ENCODE data around the gene EXOC5.

Gene EXOC5

DNA sequence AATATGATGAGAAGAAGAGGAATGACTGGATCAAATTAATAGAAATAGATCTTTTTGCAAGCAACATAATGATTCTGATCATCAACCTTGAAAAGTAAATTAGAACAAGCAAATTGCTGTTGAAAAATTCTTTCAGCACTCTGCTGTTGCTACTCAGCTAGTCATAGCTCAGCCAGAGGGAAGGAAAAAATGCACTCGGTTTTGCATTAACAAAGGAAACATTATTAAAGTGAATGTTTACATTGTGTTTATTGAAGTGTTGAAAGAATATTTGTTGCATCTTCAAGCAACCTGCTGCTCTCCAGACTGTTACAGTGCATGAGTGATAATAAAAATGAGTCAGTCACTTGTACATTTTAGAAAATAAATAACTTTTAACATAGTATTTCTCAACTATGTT, 26.5 kb upstream of the EXOC5 start:
- no peak overlapping the region for H3K27ac ChIP-seq
- TF ChIP-seq, protein P1, sequence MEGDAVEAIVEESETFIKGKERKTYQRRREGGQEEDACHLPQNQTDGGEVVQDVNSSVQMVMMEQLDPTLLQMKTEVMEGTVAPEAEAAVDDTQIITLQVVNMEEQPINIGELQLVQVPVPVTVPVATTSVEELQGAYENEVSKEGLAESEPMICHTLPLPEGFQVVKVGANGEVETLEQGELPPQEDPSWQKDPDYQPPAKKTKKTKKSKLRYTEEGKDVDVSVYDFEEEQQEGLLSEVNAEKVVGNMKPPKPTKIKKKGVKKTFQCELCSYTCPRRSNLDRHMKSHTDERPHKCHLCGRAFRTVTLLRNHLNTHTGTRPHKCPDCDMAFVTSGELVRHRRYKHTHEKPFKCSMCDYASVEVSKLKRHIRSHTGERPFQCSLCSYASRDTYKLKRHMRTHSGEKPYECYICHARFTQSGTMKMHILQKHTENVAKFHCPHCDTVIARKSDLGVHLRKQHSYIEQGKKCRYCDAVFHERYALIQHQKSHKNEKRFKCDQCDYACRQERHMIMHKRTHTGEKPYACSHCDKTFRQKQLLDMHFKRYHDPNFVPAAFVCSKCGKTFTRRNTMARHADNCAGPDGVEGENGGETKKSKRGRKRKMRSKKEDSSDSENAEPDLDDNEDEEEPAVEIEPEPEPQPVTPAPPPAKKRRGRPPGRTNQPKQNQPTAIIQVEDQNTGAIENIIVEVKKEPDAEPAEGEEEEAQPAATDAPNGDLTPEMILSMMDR (conservative IDR thresholded peaks at IDR 0.05) = no peak
- TF ChIP-seq ZFX (IDR thresholded peaks at IDR 0.05) = no peak

DNA sequence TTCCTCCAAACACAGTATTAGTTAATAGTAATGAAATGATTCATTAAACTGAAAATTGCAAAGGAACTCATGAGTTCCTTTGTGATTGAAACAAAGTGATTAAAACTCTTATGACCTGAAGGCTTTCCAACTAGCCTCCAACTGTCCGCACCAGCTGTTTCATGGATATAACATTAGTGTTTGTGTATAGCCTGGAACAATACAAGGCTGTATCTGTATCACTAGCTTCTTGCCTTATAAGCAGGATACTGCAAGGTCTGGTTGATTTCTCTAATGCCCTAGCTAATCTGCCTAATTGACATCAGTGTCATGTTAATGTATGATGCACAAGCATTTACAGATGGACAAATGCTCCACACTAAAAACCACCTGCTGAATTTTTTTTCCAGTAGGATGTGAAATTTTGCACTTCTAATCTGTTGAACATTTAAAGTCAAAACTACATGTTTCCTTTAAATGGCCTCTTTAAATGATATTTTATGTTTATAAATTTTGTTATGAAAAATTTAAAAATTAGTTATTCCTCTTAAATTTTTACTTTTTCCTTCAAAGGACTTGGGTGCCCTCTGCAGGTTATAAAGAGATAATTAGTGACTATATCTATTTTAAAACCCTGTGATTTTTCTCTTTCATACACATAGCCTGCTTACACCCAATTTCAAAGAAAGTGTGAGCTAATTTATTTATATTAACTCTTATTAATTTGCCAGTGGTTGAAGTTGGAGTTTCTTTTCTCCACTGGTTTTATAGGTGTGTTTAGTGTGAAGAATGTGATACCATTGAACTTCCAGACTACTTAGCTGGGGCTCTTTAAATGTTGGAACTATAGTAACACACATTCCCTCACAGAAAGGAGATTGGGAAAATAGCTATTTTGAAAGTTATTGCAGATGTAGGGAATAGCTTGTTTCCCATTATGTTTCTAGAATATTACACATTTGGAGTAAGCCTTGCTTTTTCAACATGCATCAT, 25.4 kb upstream of the EXOC5 start:
- TF ChIP-seq, protein P1 (conservative IDR thresholded peaks at IDR 0.05) = peak; percentile 66
- TF ChIP-seq ZFX (IDR thresholded peaks at IDR 0.05) = no peak
- H3K27ac ChIP-seq = no peak overlapping the region

DNA sequence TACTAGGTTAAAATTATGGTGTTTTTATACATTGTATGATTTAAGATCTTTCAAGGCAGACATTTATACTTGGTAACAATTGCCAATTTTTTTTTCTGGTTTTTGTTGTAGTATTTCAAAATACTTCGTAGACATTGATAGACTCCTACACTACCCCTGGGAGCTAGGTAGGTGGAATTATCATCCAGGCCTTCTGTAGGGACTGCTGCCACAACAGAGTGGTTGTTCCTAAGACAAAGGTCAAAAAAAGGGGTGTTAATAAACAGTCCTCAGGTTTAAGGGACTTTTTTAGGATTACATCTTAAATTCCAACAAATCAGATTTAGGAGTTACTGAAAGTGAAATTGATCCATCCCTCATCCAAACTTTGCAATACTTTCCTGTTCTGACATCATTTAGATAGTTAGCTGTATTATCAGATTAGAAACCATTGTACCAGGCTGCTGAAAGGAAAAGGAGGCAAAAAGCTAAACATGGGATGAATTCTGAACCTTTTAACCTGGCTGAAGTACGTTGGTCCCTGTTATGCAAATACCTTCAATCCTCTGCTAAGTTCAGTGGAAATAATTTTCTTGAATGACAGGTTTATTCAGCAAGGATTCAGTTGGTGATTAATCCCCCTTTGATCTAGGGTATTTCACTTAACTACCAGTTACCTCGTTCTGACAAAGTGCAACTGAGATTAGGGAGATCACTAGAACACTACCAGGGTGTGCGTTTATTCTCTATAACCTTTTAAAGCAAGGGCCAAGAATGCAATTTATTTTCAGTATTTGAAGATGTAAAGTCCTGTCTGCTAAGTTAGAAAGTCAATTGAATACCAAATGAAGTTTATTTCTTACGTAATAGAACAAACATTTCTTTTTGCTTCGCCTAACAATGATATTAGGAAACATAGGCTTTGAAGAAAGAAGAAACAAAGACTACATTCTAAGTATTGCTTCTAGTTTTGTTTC, 23.3 kb upstream of the EXOC5 start:
- H3K27ac ChIP-seq = no peak overlapping the region
- TF ChIP-seq, protein P1 (conservative IDR thresholded peaks at IDR 0.05) = no peak
- no peak for TF ChIP-seq ZFX (IDR thresholded peaks at IDR 0.05)

DNA sequence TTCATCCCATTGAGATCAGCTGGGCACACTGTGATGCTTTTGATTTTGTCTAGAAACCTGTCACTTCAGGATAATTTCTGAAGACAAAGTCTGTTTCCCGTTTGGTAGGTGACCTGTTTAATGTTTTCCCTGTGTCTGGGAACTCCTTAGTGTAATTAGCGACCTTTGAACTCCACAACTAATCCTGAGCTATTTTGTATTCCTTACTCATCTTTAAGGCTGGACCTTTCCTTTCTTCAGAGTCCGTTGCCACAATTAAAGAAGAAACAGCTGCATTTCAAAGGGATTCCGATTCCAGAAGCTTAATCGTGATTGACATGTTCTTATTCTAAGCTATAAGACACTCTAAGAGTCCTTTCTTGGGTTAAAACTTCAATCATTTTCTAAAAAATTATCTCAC, 22.0 kb upstream of the EXOC5 start:
- no peak for TF ChIP-seq ZFX (IDR thresholded peaks at IDR 0.05)
- TF ChIP-seq, protein P1 (conservative IDR thresholded peaks at IDR 0.05) = no peak
- H3K27ac ChIP-seq = no peak overlapping the region

DNA sequence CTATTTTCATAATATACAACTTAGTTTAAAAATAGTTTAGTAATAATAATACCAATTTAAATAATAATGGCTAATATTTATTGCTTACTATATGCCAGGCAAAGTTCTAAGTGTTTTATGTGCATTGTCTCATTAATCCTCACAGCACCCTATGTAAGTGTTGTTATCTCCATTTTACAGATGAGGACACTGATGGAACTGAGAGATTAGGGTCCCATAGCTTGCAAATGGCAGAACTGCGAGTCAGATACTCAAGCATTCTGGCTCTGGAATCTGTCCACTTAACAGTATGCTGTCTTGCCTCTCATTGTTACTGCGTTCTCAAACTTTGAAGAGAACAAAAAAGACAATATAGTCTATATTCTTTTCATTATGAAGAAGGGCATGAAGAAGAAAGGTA, 19.0 kb upstream of the EXOC5 start:
- TF ChIP-seq, protein P1 (conservative IDR thresholded peaks at IDR 0.05) = no peak
- TF ChIP-seq ZFX (IDR thresholded peaks at IDR 0.05) = no peak
- no peak overlapping the region for H3K27ac ChIP-seq

DNA sequence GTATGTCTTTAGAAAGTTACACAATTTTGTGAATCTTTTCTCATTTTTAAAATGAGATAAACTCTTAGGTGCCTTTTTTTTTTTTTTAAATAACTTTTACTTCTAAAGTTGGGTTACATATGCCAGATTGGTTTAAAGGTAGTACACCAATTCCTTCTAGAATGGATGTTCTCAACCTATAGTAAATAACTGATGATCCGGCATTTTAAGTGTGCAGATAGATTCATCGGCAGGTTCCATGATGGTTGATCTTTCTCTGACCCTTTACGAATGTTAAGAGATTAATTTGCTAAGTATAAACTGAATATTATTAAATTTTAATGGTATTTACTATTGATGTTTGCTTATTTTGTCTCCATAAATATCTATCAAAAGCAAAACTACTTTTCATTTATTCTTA, 8.4 kb upstream of the EXOC5 start:
- TF ChIP-seq ZFX (IDR thresholded peaks at IDR 0.05) = no peak
- TF ChIP-seq, protein P1 (conservative IDR thresholded peaks at IDR 0.05) = no peak
- H3K27ac ChIP-seq = no peak overlapping the region

Data from C4-2B (cell line).